Right lobe of liver (tissue), 6 donors: ENCODE data around the gene NDUFA12. TPM values are rescaled to one million over a fixed set of nuclear protein-coding genes. Genes with fewer than 3 reads are reported as not detected.
"Not testable (repeated sequence)": the region's sequence is repeated elsewhere in the genome, so short reads cannot be mapped to it uniquely, and the experiment has no call there.

ENCODE experiments used
- ATAC-seq, 4 donors: fragments of 200-7000 bp; cut with Tn5 transposase; one replicate each; pipeline ENCODE4 v1.9.1; 2020; ENCODE audit warnings: mild to moderate bottlenecking in 4 of 4, moderate library complexity in 4 of 4
- DNase-seq, 3 donors: peaks; one replicate each; pipeline ENCODE4 v3.0.0-alpha.2; 2020
- H3K27ac ChIP-seq, 3 donors: fragments of 200-600 bp; one replicate each; pipeline ENCODE4 v1.8.0; 2022
- H3K27me3 ChIP-seq, 2 donors: fragments of 200-600 bp; one replicate each; pipeline ENCODE4 v1.8.0; 2022
- H3K36me3 ChIP-seq, 4 donors: fragments of 200-600 bp; sonication (generic) in 1 of 4; one replicate each; pipeline versions ENCODE4 v1.5.1 to v1.8.0; 2017 to 2022; ENCODE audit warnings: control low read depth in 1 of 4
- H3K4me1 ChIP-seq, 4 donors: fragments of 200-600 bp; sonication (generic) in 1 of 4; one replicate each; pipeline versions ENCODE4 v1.5.1 to v1.8.0; 2017 to 2022; ENCODE audit warnings: control low read depth in 1 of 4
- H3K4me3 ChIP-seq, 3 donors: fragments of 200-600 bp; one replicate each; pipeline ENCODE4 v1.8.0; 2022
- H3K9me3 ChIP-seq, 4 donors: fragments of 200-600 bp; sonication (generic) in 1 of 4; one replicate each; pipeline versions ENCODE4 v1.5.1 to v1.8.0; 2017 to 2022; ENCODE audit warnings: control low read depth in 1 of 4
- CTCF ChIP-seq, 4 donors: fragments of 200-600 bp in 3 of 4; fragments of 450-650 bp in 1 of 4; IDR thresholded peaks; one replicate each; pipeline versions ENCODE4 v1.5.1 to v1.8.0; 2016 to 2022; ENCODE audit warnings: antibody characterized with exemption in 4 of 4, mild to moderate bottlenecking in 2 of 4
- POLR2A ChIP-seq: fragments of 450-650 bp; IDR thresholded peaks from one replicate; pipeline ENCODE4 v1.6.1; 2017; ENCODE audit warnings: antibody characterized with exemption, mild to moderate bottlenecking
- WGBS: methylation state at CpG from one replicate; pipeline ENCODE4 v1.1.6; 2018; ENCODE audit warnings: low coverage, low lambda C conversion rate; ENCODE audit not compliant: insufficient coverage; ENCODE audit errors: missing lambda C conversion rate; 5-methylcytosine and 5-hydroxymethylcytosine counted together
- intact Hi-C, 2 donors: fragments of 100-400 bp; cut with DNase I; formaldehyde crosslinking; loops; one replicate each; pipeline versions ENCODE4 v1.11.2 to v1.14.1; 2022
- total RNA-seq, 6 experiments: library from RNA; depleted of rRNA in 2 of 6; stranded (reverse); fragments of >200 nt in 2 of 6; fragmentation: NEBNext Ultra II Directional in 3 of 6; extraction: Animal tissue kit (Norgen Biotek cat#: 25700) in 3 of 6; gene quantifications; one replicate each; pipeline versions ENCODE4 v1.1.0 to v1.2.4, GENCODE V29; 2016 to 2023
- donor health status: DM: no; HTN: yes; CAD: no.
- donor health status: DM: no; HTN: no; CAD: no.
- donor health status: DM: no; HTN: no; CAD: no.
- donor health status: DM: no; HTN: yes; CAD: no.
- donor health status: DM: no; HTN: yes; CAD: no.

The NDUFA12 gene
- total RNA-seq, 6 experiments from 2014 or later, result 39.9 to 96.0 (median 51.3) TPM

GRCh38 chr12:94987801-94988200 is 15.7 kb downstream of the NDUFA12 start:
- intact Hi-C loops, result no loop called here
- Histone ChIP-seq H3K9me3 (no peaks in the 10 kb centered on the region), H3K4me1 (no peaks in the 10 kb centered on the region), H3K36me3 (peaks cover 0 to 11% (median under 1%) of the 10 kb centered on the region in 4 donors), H3K4me3 (no peak overlapping the region), H3K27me3 (no peaks in the 10 kb centered on the region), H3K27ac (no peak overlapping the region)
- TF ChIP-seq POLR2A, result no peak
- no peak for TF ChIP-seq CTCF (IDR thresholded peaks at IDR 0.05)
- DNase-seq (no peak), ATAC-seq (no peak)
- 51% methylated on average over 2 of the region's 2 CpGs for WGBS

- intact Hi-C loops, result no loop called here
- Histone ChIP-seq H3K27me3 (no peaks in the 10 kb centered on the region), H3K4me1 (no peaks in the 10 kb centered on the region), H3K27ac (no peak overlapping the region), H3K36me3 (peaks cover 0 to 6% (median under 1%) of the 10 kb centered on the region in 4 donors), H3K9me3 (no peaks in the 10 kb centered on the region), H3K4me3 (no peak overlapping the region)
- DNase-seq, result no peak
- TF ChIP-seq CTCF (IDR thresholded peaks at IDR 0.05), result no peak
- no peak for TF ChIP-seq POLR2A
- ATAC-seq, result no peak
- WGBS, result 97% methylated on average over 5 of the region's 8 CpGs
These were observed 16.3 kb downstream of the NDUFA12 start for GRCh38 chr12:94987076-94987669.

- H3K9me3 ChIP-seq, H3K27ac ChIP-seq, H3K27me3 ChIP-seq, H3K4me1 ChIP-seq, ATAC-seq, H3K36me3 ChIP-seq, DNase-seq, intact Hi-C loops, H3K4me3 ChIP-seq: not testable (repeated sequence)
- 98% methylated on average over 5 of the region's 9 CpGs for WGBS
These were observed 18.4 kb downstream of the NDUFA12 start for GRCh38 chr12:94985099-94985498.

GRCh38 chr12:94983321-94983720 is 20.2 kb downstream of the NDUFA12 start:
- ATAC-seq (no peak), DNase-seq (no peak)
- WGBS, result 100% methylated on average over 1 of the region's 2 CpGs
- Histone ChIP-seq H3K36me3 (peaks cover 0 to 2% (median 0%) of the 10 kb centered on the region in 4 donors), H3K4me3 (no peak overlapping the region), H3K9me3 (no peaks in the 10 kb centered on the region), H3K27me3 (no peaks in the 10 kb centered on the region), H3K4me1 (no peaks in the 10 kb centered on the region), H3K27ac (no peak overlapping the region)
- TF ChIP-seq POLR2A, result no peak
- TF ChIP-seq CTCF (IDR thresholded peaks at IDR 0.05), result no peak
- intact Hi-C loops, result no loop called here

- no peaks in the 10 kb centered on the region for H3K27me3 ChIP-seq
- no peak overlapping the region for H3K27ac ChIP-seq
- intact Hi-C loops, result no loop called here
- no peaks in the 10 kb centered on the region for H3K36me3 ChIP-seq
- DNase-seq (no peak), ATAC-seq (peak in 1 of 4 donors; percentile 37)
- 68% methylated on average over 6 of the region's 7 CpGs for WGBS
- H3K9me3 ChIP-seq, result no peaks in the 10 kb centered on the region
- H3K4me1 ChIP-seq, result no peaks in the 10 kb centered on the region
- H3K4me3 ChIP-seq, result no peak overlapping the region
- TF ChIP-seq POLR2A, result no peak
- TF ChIP-seq CTCF (IDR thresholded peaks at IDR 0.05), result no peak
These were observed 21.0 kb downstream of the NDUFA12 start for GRCh38 chr12:94982456-94982855.
